Activated CD4-positive, alpha-beta T cell treated with anti-CD3 and anti-CD28 coated beads, Interleukin-2, amount 10 ng/mL, durations not matched to agents 7 days and 5 days (primary cell): ENCODE results near the gene GRID2. TPM values are rescaled to one million over a fixed set of nuclear protein-coding genes. Genes with fewer than 3 reads are reported as not detected.
"Not testable (repeated sequence)": the region's sequence is repeated elsewhere in the genome, so short reads cannot be mapped to it uniquely, and the experiment has no call there.

Source experiments
- CTCF ChIA-PET: fragments of 350-600 bp; sonication (Branson Sonifier 250); formaldehyde crosslinking; loops from one replicate; lab custom pipeline; 2021; ENCODE audit warnings: antibody characterized with exemption; lab: Charles Lee
- POLR2A ChIA-PET: fragments of 350-600 bp; sonication (Branson Sonifier 250); formaldehyde crosslinking; loops from one replicate; lab custom pipeline; 2021; ENCODE audit warnings: antibody characterized with exemption; lab: Charles Lee
- DNase-seq: peaks from one replicate; pipeline ENCODE4 v3.0.0-alpha.2; 2020
- H3K27ac Mint-ChIP-seq: one replicate; pipeline ENCODE4 v1.8.0; 2021; ENCODE audit warnings: mild to moderate bottlenecking, moderate library complexity, mixed read lengths
- H3K27me3 Mint-ChIP-seq: one replicate; pipeline ENCODE4 v1.8.0; 2021; ENCODE audit warnings: mixed read lengths
- H3K36me3 Mint-ChIP-seq: one replicate; pipeline ENCODE4 v1.8.0; 2021; ENCODE audit warnings: low read depth, mixed read lengths
- H3K4me1 Mint-ChIP-seq: one replicate; pipeline ENCODE4 v1.8.0; 2021; ENCODE audit warnings: mixed read lengths
- H3K4me3 Mint-ChIP-seq: one replicate; pipeline ENCODE4 v1.8.0; 2021; ENCODE audit warnings: mild to moderate bottlenecking, moderate library complexity, mixed read lengths
- H3K9me3 Mint-ChIP-seq: one replicate; pipeline ENCODE4 v1.8.0; 2021; ENCODE audit warnings: mixed read lengths
- total RNA-seq, 2 experiments: library from RNA; stranded (reverse); gene quantifications; one replicate each; pipeline ENCODE4 v1.2.3, GENCODE V29; 2021

The GRID2 gene
- total RNA-seq, 2 experiments from 2014 or later = not detected

GRCh38 chr4:93285346-93285745 lies 981.6 kb downstream of the GRID2 start:
- CTCF ChIA-PET = no interaction called here
- Mint-ChIP-seq H3K27ac (no peak overlapping the region), H3K9me3 (no peaks in the 10 kb centered on the region)

GRCh38 chr4:93289241-93289640 lies 985.5 kb downstream of the GRID2 start:
- Mint-ChIP-seq H3K9me3 (no peaks in the 10 kb centered on the region), H3K36me3 (no peaks in the 10 kb centered on the region)
- POLR2A ChIA-PET = no interaction called here

More at GRCh38 chr4:93285346-93285745, 981.6 kb downstream of the GRID2 start:
- Mint-ChIP-seq H3K4me1 (no peaks in the 10 kb centered on the region), H3K4me3 (no peak overlapping the region), H3K27me3 (no peaks in the 10 kb centered on the region), H3K36me3 (no peaks in the 10 kb centered on the region)
- DNase-seq = no peak
- POLR2A ChIA-PET = no interaction called here

GRCh38 chr4:93289831-93290230 lies 986.1 kb downstream of the GRID2 start:
- Mint-ChIP-seq H3K9me3 (no peaks in the 10 kb centered on the region), H3K4me1 (no peaks in the 10 kb centered on the region), H3K27me3 (no peaks in the 10 kb centered on the region), H3K27ac (no peak overlapping the region), H3K4me3 (no peak overlapping the region), H3K36me3 (no peaks in the 10 kb centered on the region)
- no peak for DNase-seq
- ChIA-PET CTCF (no interaction called here), POLR2A (no interaction called here)

More at GRCh38 chr4:93289241-93289640, 985.5 kb downstream of the GRID2 start:
- H3K4me3 Mint-ChIP-seq = no peak overlapping the region
- H3K4me1 Mint-ChIP-seq = no peaks in the 10 kb centered on the region
- DNase-seq = no peak
- H3K27ac Mint-ChIP-seq = no peak overlapping the region
- H3K27me3 Mint-ChIP-seq = no peaks in the 10 kb centered on the region
- CTCF ChIA-PET = no interaction called here

- Mint-ChIP-seq H3K9me3 (no peaks in the 10 kb centered on the region), H3K4me1 (peaks cover 3% of the 10 kb centered on the region), H3K4me3 (no peak overlapping the region), H3K27me3 (no peaks in the 10 kb centered on the region), H3K36me3 (no peaks in the 10 kb centered on the region), H3K27ac (peak overlapping the region; percentile 61)
- DNase-seq = no peak
- POLR2A ChIA-PET = no interaction called here
- CTCF ChIA-PET = no interaction called here
Measured at GRCh38 chr4:93299118-93299517, 995.4 kb downstream of the GRID2 start.

- H3K27ac Mint-ChIP-seq, H3K4me3 Mint-ChIP-seq, POLR2A ChIA-PET, CTCF ChIA-PET, H3K4me1 Mint-ChIP-seq, H3K9me3 Mint-ChIP-seq, H3K27me3 Mint-ChIP-seq, DNase-seq, H3K36me3 Mint-ChIP-seq: not testable (repeated sequence)
Measured at GRCh38 chr4:93300780-93301555, 997.2 kb downstream of the GRID2 start.

GRCh38 chr4:93302310-93302709 lies 998.5 kb downstream of the GRID2 start:
- Mint-ChIP-seq H3K36me3 (no peaks in the 10 kb centered on the region), H3K4me1 (peaks cover 3% of the 10 kb centered on the region), H3K27me3 (no peaks in the 10 kb centered on the region), H3K4me3 (no peak overlapping the region), H3K27ac (no peak overlapping the region), H3K9me3 (no peaks in the 10 kb centered on the region)
- DNase-seq = no peak
- ChIA-PET POLR2A (no interaction called here), CTCF (no interaction called here)

- DNase-seq = no peak
- H3K27ac Mint-ChIP-seq = no peak overlapping the region
- ChIA-PET CTCF (no interaction called here), POLR2A (no interaction called here)
- H3K27me3 Mint-ChIP-seq = no peaks in the 10 kb centered on the region
- H3K4me3 Mint-ChIP-seq = no peak overlapping the region
- no peaks in the 10 kb centered on the region for H3K9me3 Mint-ChIP-seq
- H3K4me1 Mint-ChIP-seq = peaks cover 3% of the 10 kb centered on the region
- no peaks in the 10 kb centered on the region for H3K36me3 Mint-ChIP-seq
Measured at GRCh38 chr4:93303440-93303839, 999.7 kb downstream of the GRID2 start.

- no peak for DNase-seq
- CTCF ChIA-PET = no interaction called here
- no peaks in the 10 kb centered on the region for H3K4me1 Mint-ChIP-seq
- POLR2A ChIA-PET = no interaction called here
- H3K27me3 Mint-ChIP-seq = no peaks in the 10 kb centered on the region
- no peaks in the 10 kb centered on the region for H3K9me3 Mint-ChIP-seq
- no peak overlapping the region for H3K27ac Mint-ChIP-seq
- H3K36me3 Mint-ChIP-seq = no peaks in the 10 kb centered on the region
- H3K4me3 Mint-ChIP-seq = no peak overlapping the region
Measured at GRCh38 chr4:93312299-93312698, 1008.5 kb downstream of the GRID2 start.

- CTCF ChIA-PET = no interaction called here
- POLR2A ChIA-PET = no interaction called here
- Mint-ChIP-seq H3K27ac (no peak overlapping the region), H3K9me3 (no peaks in the 10 kb centered on the region), H3K4me1 (no peaks in the 10 kb centered on the region), H3K36me3 (no peaks in the 10 kb centered on the region), H3K4me3 (no peak overlapping the region), H3K27me3 (no peaks in the 10 kb centered on the region)
- no peak for DNase-seq
Measured at GRCh38 chr4:93313197-93313596, 1009.4 kb downstream of the GRID2 start.

GRCh38 chr4:93317057-93317456 lies 1013.3 kb downstream of the GRID2 start:
- Mint-ChIP-seq H3K9me3 (no peaks in the 10 kb centered on the region), H3K4me3 (no peak overlapping the region), H3K4me1 (no peaks in the 10 kb centered on the region), H3K27ac (no peak overlapping the region), H3K36me3 (no peaks in the 10 kb centered on the region), H3K27me3 (no peaks in the 10 kb centered on the region)
- ChIA-PET POLR2A (interaction anchor here (0.6 kb wide), 1 partner anchor 949 kb away, joined by 4 read pairs; no protein-coding TSS in a partner anchor), CTCF (no interaction called here)
- no peak for DNase-seq

- no peak for DNase-seq
- no peak overlapping the region for H3K27ac Mint-ChIP-seq
- ChIA-PET CTCF (no interaction called here), POLR2A (no interaction called here)
- H3K27me3 Mint-ChIP-seq = no peaks in the 10 kb centered on the region
- H3K4me3 Mint-ChIP-seq = no peak overlapping the region
- H3K36me3 Mint-ChIP-seq = no peaks in the 10 kb centered on the region
- H3K4me1 Mint-ChIP-seq = no peaks in the 10 kb centered on the region
- no peaks in the 10 kb centered on the region for H3K9me3 Mint-ChIP-seq
Measured at GRCh38 chr4:93317561-93317960, 1013.8 kb downstream of the GRID2 start.

- Mint-ChIP-seq H3K4me3 (no peak overlapping the region), H3K9me3 (no peaks in the 10 kb centered on the region), H3K36me3 (no peaks in the 10 kb centered on the region), H3K4me1 (no peaks in the 10 kb centered on the region), H3K27me3 (no peaks in the 10 kb centered on the region), H3K27ac (no peak overlapping the region)
- ChIA-PET POLR2A (no interaction called here), CTCF (no interaction called here)
- no peak for DNase-seq
Measured at GRCh38 chr4:93319041-93319440, 1015.3 kb downstream of the GRID2 start.

GRCh38 chr4:93320356-93320755 lies 1016.6 kb downstream of the GRID2 start:
- Mint-ChIP-seq H3K36me3 (no peaks in the 10 kb centered on the region), H3K4me3 (no peak overlapping the region), H3K4me1 (no peaks in the 10 kb centered on the region), H3K27ac (no peak overlapping the region), H3K27me3 (no peaks in the 10 kb centered on the region), H3K9me3 (no peaks in the 10 kb centered on the region)
- no peak for DNase-seq
- POLR2A ChIA-PET = no interaction called here
- CTCF ChIA-PET = no interaction called here

- H3K9me3 Mint-ChIP-seq = no peaks in the 10 kb centered on the region
Measured at GRCh38 chr4:93327346-93327745, 1023.6 kb downstream of the GRID2 start.

More at GRCh38 chr4:93327346-93327745, 1023.6 kb downstream of the GRID2 start:
- DNase-seq = no peak
- no peak overlapping the region for H3K27ac Mint-ChIP-seq
- no peaks in the 10 kb centered on the region for H3K4me1 Mint-ChIP-seq
- POLR2A ChIA-PET = no interaction called here
- no peaks in the 10 kb centered on the region for H3K27me3 Mint-ChIP-seq
- no peaks in the 10 kb centered on the region for H3K36me3 Mint-ChIP-seq
- H3K4me3 Mint-ChIP-seq = no peak overlapping the region
- CTCF ChIA-PET = no interaction called here
